Measurements from ENCODE around the gene SMG9. TPM values are rescaled to one million over a fixed set of nuclear protein-coding genes. Genes with fewer than 3 reads are reported as not detected.

The SMG9 gene
- total RNA-seq, 1 experiment from 2014 or later: 49.9 TPM

DNA sequence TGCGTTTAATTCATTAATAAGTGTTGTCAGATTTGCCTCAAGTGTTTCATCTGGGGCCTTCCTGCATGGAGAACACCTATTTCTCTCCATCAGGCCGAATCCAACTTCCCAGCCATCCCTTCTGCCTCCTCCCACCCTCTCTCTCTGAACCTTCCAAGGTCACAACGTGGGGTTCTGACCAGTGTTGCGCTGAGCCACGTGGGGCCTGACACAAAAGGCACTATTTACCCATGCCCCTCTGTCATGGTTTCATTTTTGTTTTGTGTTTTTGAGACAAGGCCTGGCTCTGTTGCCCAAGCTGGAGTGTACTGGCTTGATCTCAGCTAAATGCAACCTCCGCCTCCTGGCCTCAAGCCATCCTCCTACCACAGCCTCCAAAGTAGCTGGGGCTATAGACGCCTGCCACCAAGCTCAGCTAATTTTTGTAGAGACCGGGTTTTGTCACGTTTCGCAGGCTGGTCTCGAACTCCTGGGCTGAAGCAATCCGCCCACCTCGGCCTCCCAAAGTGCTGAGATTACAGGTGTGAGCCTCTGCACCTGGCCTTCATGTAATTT is 47.5 kb downstream of the SMG9 start:
- CTCF ChIA-PET: no interaction called here
- DNase-seq (ENCODE audit: low read depth, low spot score) (no peak), ATAC-seq (no peak)
- intact Hi-C loops (cut with micrococcal nuclease; ENCODE audit: unreplicated experiment) (no loop called here), in situ Hi-C loops (cut with HindIII; ENCODE audit: low pct_unique_long_range_greater_than_20kb, low sequenced_read_pairs) (no loop called here)
- Histone ChIP-seq H3K27ac (ENCODE audit: low read length) (no peak overlapping the region), H3K9me3 (ENCODE audit: control insufficient read depth, insufficient read depth, low read depth, low read length) (no peaks in the 10 kb centered on the region), H3K4me3 (ENCODE audit: low read depth in 2 of 2, low read length in 2 of 2) (no peak overlapping the region), H3K27me3 (ENCODE audit: control insufficient read depth, insufficient read depth, low read length) (no peaks in the 10 kb centered on the region), H3K36me3 (ENCODE audit: control insufficient read depth, insufficient read depth, low read length) (no peaks in the 10 kb centered on the region), H3K4me1 (ENCODE audit: control insufficient read depth, insufficient read depth, low read length) (no peaks in the 10 kb centered on the region; the same call in 1 of the 2 replicates)
- TF ChIP-seq, protein P1, sequence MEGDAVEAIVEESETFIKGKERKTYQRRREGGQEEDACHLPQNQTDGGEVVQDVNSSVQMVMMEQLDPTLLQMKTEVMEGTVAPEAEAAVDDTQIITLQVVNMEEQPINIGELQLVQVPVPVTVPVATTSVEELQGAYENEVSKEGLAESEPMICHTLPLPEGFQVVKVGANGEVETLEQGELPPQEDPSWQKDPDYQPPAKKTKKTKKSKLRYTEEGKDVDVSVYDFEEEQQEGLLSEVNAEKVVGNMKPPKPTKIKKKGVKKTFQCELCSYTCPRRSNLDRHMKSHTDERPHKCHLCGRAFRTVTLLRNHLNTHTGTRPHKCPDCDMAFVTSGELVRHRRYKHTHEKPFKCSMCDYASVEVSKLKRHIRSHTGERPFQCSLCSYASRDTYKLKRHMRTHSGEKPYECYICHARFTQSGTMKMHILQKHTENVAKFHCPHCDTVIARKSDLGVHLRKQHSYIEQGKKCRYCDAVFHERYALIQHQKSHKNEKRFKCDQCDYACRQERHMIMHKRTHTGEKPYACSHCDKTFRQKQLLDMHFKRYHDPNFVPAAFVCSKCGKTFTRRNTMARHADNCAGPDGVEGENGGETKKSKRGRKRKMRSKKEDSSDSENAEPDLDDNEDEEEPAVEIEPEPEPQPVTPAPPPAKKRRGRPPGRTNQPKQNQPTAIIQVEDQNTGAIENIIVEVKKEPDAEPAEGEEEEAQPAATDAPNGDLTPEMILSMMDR (IDR thresholded peaks at IDR 0.05): no peak
- no peak for TF ChIP-seq SIN3A (IDR thresholded peaks at IDR 0.05; ENCODE audit: borderline replicate concordance, insufficient read depth, low read depth, low read length)
- TF ChIP-seq, protein P2, sequence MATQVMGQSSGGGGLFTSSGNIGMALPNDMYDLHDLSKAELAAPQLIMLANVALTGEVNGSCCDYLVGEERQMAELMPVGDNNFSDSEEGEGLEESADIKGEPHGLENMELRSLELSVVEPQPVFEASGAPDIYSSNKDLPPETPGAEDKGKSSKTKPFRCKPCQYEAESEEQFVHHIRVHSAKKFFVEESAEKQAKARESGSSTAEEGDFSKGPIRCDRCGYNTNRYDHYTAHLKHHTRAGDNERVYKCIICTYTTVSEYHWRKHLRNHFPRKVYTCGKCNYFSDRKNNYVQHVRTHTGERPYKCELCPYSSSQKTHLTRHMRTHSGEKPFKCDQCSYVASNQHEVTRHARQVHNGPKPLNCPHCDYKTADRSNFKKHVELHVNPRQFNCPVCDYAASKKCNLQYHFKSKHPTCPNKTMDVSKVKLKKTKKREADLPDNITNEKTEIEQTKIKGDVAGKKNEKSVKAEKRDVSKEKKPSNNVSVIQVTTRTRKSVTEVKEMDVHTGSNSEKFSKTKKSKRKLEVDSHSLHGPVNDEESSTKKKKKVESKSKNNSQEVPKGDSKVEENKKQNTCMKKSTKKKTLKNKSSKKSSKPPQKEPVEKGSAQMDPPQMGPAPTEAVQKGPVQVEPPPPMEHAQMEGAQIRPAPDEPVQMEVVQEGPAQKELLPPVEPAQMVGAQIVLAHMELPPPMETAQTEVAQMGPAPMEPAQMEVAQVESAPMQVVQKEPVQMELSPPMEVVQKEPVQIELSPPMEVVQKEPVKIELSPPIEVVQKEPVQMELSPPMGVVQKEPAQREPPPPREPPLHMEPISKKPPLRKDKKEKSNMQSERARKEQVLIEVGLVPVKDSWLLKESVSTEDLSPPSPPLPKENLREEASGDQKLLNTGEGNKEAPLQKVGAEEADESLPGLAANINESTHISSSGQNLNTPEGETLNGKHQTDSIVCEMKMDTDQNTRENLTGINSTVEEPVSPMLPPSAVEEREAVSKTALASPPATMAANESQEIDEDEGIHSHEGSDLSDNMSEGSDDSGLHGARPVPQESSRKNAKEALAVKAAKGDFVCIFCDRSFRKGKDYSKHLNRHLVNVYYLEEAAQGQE (IDR thresholded peaks at IDR 0.05; ENCODE audit: insufficient read depth in 1 of 2, low read depth in 2 of 2, low read length in 1 of 2): no peak
- POLR2A ChIA-PET: no interaction called here
- no TSS peak for BruUV-seq (replicated peaks)

DNA sequence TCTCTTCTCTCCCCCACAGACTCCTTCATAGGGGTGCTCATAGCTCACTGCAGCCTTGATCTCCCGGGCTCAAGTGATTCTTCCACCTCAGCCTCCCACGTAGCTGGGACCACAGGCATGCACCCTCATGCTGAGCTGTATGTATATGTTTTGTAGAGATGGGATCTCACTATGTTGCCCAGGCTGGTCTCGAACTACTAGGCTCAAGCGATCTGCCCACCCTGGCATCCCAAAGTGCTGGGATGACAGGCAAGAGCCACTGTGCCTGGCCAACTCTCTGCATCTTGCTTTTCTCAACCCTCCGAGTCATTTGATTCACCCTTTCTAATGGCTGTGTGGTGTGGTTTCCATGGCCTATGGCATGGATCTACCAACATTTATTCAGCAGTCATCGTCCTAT is 49.0 kb downstream of the SMG9 start:
- ChIA-PET POLR2A (no interaction called here), CTCF (interaction anchor here (0.7 kb wide), 1 partner anchor 31 kb away, joined by 13 read pairs; no protein-coding TSS in a partner anchor)
- H3K27ac ChIP-seq (ENCODE audit: low read length): no peak overlapping the region
- DNase-seq (ENCODE audit: low read depth, low spot score) (no peak), ATAC-seq (no peak)
- H3K27me3 ChIP-seq (ENCODE audit: control insufficient read depth, insufficient read depth, low read length): no peaks in the 10 kb centered on the region
- H3K36me3 ChIP-seq (ENCODE audit: control insufficient read depth, insufficient read depth, low read length): no peaks in the 10 kb centered on the region
- TF ChIP-seq POLR2AphosphoS5 (IDR thresholded peaks at IDR 0.05; ENCODE audit: low read depth, low read length) (no peak), TCF7L2 (IDR thresholded peaks at IDR 0.05; ENCODE audit: low read depth, low read length) (no peak), SIN3A (IDR thresholded peaks at IDR 0.05; ENCODE audit: borderline replicate concordance, insufficient read depth, low read depth, low read length) (no peak)
- TF ChIP-seq, protein P1 (IDR thresholded peaks at IDR 0.05): no peak
- TF ChIP-seq, protein P2 (IDR thresholded peaks at IDR 0.05; ENCODE audit: insufficient read depth in 1 of 2, low read depth in 2 of 2, low read length in 1 of 2): no peak
- intact Hi-C loops (cut with micrococcal nuclease; ENCODE audit: unreplicated experiment) (no loop called here), in situ Hi-C loops (cut with HindIII; ENCODE audit: low pct_unique_long_range_greater_than_20kb, low sequenced_read_pairs) (no loop called here)
- H3K4me3 ChIP-seq (ENCODE audit: low read depth in 2 of 2, low read length in 2 of 2): no peak overlapping the region
- H3K9me3 ChIP-seq (ENCODE audit: control insufficient read depth, insufficient read depth, low read depth, low read length): no peaks in the 10 kb centered on the region
- H3K4me1 ChIP-seq (ENCODE audit: control insufficient read depth, insufficient read depth, low read length): no peaks in the 10 kb centered on the region; the same call in 1 of the 2 replicates
- BruUV-seq (replicated peaks): no TSS peak
